IPS-NIHi7 (cell line): ENCODE measurements around the gene ATP10D.

Experiments used
- DNase-seq: peaks from one replicate; pipeline ENCODE4 v3.0.0; 2012; ENCODE audit warnings: mixed read lengths; ENCODE audit errors: extremely low spot score

ATP10D gene

DNA sequence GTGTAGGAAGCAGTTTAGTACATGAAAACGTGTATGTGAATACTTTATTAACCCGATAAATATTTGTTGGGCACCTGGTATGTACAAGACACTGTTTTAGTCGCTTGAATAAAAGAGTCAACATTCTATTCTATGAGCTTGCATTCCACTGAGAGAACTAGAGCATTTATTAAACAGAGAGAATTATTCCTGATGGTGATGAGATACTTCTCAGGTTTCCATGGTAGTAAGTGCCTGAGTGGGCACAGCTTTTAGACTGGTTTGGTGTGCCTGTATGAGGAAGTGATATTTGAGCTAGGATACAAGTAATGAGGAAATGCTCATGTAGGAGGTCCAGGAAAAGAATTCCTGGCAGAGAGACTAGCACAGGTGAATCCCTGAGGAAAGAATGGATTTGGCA is 94.2 kb downstream of the ATP10D start:
- DNase-seq = no peak

DNA sequence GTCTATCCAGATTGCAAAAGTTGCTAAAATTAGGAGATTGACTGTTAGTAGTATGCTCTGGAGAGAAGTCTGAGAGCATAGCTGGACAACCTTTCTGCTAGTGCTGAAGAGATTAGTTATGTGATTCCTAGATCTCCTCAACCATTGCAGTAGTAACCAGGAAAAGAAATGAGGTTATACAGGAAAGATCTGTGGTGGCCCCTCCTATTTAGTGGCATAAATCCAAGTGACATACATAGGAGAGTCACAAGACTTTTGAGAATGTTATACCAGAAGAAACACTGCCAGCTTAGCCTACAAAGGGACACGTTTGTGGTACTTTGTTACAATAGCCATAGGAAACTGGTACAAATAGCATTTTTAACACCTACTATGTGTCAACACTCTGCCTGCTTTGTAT is 105.2 kb downstream of the ATP10D start:
- DNase-seq = no peak

DNA sequence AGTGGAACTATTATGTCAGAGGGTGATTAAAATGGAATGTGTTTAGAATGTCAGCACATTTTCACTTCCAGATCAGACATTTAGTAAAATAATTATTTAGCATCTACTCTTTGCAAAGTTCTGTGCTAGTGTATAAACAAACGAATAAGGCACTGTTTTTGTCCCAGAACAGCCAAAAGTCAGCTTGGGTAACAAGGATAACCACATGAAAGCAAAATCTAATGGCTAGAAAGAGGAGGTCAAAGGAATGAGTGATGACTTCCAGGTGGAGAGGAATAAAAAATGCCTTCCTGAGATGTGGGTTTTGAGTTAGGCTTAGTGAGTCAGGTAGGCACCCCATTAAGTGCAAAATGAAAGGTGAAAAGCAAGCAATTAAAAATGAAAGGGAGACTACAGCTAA is 112.6 kb downstream of the ATP10D start:
- DNase-seq = no peak

DNA sequence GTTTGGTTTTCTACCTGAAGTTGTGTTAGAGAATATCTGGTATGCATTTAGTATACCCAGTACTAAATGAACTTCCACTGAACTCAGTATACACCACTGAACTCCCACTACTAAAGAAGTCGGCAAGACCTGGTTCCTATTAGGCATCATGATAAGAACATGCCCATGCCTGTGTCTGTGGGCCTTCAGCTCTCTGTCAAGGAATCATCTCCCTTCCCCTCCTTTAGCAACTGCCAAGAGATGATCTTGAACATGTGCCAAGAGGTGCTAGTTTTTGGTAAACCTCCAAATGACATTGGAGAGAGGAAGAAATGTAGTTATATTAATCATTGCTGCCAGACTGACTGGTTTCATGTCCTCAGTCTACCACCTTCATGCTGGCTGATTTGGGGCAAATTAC is 113.2 kb downstream of the ATP10D start:
- no peak for DNase-seq

GRCh38 chr4:47598896-47599295 is 113.8 kb downstream of the ATP10D start:
- DNase-seq = no peak

- no peak for DNase-seq
Measured at GRCh38 chr4:47606482-47606881, 121.4 kb downstream of the ATP10D start.

GRCh38 chr4:47612116-47613023 is 127.3 kb downstream of the ATP10D start:
- no peak for DNase-seq

DNA sequence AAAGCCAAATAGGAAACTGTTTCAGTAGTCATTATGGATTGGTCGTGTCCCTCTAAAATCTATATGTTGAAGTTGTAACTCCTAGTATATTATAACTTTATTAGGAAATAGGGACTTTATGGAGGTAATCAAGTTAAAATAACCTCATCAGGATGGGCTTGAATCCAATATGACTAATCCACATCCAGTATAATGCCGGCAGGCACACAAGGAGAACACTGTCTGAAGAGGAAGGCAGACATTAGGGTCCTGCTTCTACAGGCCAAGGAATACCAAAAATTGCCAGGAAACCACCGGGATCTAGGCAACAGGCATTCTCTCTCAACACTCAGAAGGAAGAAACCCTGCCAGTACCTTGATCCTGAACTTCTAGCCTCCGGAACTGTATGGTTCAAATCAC is 130.3 kb downstream of the ATP10D start:
- DNase-seq = no peak

GRCh38 chr4:47617607-47618006 is 132.5 kb downstream of the ATP10D start:
- no peak for DNase-seq

- DNase-seq = no peak
Measured at GRCh38 chr4:47619691-47620090, 134.6 kb downstream of the ATP10D start.

DNA sequence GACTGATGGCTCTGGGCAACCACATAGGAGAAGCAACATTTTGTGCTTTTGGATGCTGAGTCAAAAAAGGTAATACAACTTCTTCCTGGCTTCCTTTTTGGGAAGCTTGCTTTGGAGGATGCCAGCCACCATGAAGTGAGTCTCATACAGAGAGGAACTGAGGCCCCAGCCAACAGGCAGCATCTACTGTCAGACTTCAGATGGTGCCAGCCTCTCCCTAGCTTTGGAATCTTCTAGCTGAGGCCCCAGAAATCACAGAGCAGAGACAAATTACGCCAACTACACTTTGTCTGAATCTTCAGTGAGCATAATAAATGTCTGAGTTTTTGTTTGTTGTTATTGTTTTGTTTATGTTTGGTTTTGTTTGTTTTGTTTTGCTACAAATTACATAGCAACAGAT is 136.1 kb downstream of the ATP10D start:
- DNase-seq = no peak

- DNase-seq = no peak
Measured at GRCh38 chr4:47624031-47624441, 139.0 kb downstream of the ATP10D start.

GRCh38 chr4:47631161-47631560 is 146.1 kb downstream of the ATP10D start:
- no peak for DNase-seq

- no peak for DNase-seq
Measured at GRCh38 chr4:47639531-47639930, 154.5 kb downstream of the ATP10D start.

GRCh38 chr4:47640911-47641310 is 155.8 kb downstream of the ATP10D start:
- no peak for DNase-seq

DNA sequence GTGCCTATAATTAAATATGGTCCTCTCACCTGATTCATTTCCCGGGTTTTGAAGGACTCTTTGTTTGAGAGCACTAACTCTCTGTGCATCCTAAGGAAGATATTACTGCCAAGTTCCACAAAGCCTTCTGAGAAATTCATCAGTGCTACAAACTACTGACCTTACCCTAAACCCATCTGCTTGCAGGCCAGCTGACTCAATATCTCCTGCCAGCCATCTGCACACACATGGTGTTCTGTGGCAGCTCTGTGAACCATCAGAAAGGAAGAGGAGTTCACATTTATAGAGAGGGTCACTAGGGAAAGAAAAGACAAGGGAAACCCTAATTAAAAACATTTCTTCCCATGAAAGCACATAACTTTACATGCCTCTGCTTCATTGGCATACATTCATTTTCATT is 156.7 kb downstream of the ATP10D start:
- no peak for DNase-seq

DNA sequence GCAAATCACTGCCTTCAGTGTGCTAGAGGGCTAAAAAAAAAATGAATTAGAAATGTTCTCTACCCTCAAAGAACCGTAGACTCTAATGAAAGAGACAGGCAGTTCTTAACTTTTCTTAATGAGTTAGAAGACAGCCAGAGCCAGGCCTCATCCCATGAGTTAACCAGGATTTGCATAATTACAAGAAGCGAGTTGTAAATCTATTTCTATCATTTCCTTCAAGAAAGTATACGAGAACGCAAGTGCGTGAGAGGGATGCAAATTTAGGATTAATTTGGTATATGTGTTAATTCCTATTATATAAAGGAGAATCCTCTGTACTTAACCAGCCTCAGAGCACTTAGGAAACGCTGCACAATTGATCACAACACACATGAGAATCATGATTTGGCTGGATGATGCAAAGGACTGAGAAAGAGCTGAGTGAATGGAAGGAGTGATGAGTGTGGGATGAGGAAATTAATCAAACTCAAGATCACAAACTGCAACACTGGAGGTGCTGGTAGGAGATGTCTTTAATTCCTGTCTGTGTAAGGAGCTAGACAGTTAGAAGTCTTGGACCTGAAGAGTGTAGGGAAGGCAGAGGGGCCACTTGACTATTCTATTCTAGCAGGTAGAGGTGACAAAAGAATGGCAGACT is 157.2 kb downstream of the ATP10D start:
- no peak for DNase-seq
